ENCODE results near the gene GTF2F2.

DNA sequence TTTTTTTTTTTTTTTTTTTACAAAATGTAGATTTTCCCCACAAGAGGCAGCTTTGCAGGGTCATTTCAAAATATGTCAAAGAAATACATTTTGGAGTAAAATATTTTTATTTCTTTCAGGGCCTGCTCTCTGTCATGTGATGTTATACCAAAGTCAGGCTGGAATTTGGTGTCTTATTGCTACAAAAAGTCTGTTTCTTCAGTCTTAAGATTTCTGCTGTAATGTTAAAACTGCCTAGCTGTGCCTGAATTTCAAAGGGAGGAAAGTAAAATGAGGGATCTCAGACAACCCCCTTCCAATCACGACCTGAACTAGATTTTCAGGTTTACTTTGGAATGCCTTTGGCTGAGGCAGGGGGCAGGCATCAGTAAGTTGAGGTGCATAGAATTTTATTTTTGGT, 12.8 kb upstream of the GTF2F2 start:
- TF ChIP-seq, protein P1, sequence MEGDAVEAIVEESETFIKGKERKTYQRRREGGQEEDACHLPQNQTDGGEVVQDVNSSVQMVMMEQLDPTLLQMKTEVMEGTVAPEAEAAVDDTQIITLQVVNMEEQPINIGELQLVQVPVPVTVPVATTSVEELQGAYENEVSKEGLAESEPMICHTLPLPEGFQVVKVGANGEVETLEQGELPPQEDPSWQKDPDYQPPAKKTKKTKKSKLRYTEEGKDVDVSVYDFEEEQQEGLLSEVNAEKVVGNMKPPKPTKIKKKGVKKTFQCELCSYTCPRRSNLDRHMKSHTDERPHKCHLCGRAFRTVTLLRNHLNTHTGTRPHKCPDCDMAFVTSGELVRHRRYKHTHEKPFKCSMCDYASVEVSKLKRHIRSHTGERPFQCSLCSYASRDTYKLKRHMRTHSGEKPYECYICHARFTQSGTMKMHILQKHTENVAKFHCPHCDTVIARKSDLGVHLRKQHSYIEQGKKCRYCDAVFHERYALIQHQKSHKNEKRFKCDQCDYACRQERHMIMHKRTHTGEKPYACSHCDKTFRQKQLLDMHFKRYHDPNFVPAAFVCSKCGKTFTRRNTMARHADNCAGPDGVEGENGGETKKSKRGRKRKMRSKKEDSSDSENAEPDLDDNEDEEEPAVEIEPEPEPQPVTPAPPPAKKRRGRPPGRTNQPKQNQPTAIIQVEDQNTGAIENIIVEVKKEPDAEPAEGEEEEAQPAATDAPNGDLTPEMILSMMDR (IDR thresholded peaks at IDR 0.05) = no peak
- TF ChIP-seq POLR2A (IDR thresholded peaks at IDR 0.05) = no peak
